NT2/D1 (cell line): Measurements from ENCODE around the gene RAB40B.

Experiments used
- SUZ12 ChIP-seq: IDR thresholded peaks from 2 replicates; pipeline ENCODE4 v1.6.1; 2011; ENCODE audit not compliant: insufficient read length, insufficient read depth; ENCODE audit errors: extremely low read depth
- YY1 ChIP-seq: IDR thresholded peaks from 2 replicates; pipeline ENCODE4 v1.6.1; 2011; ENCODE audit not compliant: insufficient read length, insufficient read depth
- ZNF274 ChIP-seq: IDR thresholded peaks from 2 replicates; pipeline ENCODE4 v1.6.1; 2011; ENCODE audit warnings: mild to moderate bottlenecking, low read depth, low read length

DNA sequence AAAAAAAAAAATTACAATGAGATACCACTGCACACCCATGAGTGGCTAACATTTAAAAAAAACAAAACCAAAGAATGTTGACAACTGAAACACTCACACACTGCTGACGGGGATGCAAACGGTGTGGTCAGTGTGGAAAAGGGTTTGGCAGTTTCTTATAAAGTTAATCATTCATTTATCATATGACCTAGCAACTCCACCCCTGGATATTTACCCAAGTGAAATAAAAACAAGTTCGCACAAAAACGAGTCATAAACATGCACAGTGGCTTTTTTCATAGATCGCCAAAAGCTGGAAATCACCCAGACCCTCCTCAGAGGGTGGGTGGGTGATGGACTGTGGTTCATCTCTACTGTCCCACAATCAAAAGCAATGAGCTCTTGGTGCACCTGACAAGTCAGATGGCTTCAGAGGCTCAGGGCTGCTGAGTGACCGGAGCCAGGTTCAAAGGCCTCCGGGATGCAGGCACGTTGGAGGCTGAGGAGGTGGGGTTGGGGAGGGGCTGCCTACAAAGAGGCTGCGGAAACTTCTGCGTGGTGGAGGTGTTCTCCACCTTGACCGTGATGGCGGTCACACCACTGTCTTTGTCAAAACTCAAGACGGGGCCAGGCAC is 14.2 kb downstream of the RAB40B start:
- TF ChIP-seq YY1 (no peak), SUZ12 (no peak), ZNF274 (no peak)
